ENCODE measurements around the gene MGST2.

Gene MGST2

GRCh38 chr4:139704915-139705485 is 39.4 kb downstream of the MGST2 start:
- DNase-seq (ENCODE audit: low spot score): peak; percentile 43

- no peak for DNase-seq (ENCODE audit: low spot score)
Observed at GRCh38 chr4:139709660-139710059, 44.0 kb downstream of the MGST2 start.

GRCh38 chr4:139710073-139710472 is 44.5 kb downstream of the MGST2 start:
- no peak for DNase-seq (ENCODE audit: low spot score)

GRCh38 chr4:139711461-139711860 is 45.8 kb downstream of the MGST2 start:
- peak; percentile 25 for DNase-seq (ENCODE audit: low spot score)

GRCh38 chr4:139712882-139713281 is 47.3 kb downstream of the MGST2 start:
- no peak for DNase-seq (ENCODE audit: low spot score)

GRCh38 chr4:139715746-139716391 is 50.2 kb downstream of the MGST2 start:
- DNase-seq (ENCODE audit: low spot score): no peak

- no peak for DNase-seq (ENCODE audit: low spot score)
Observed at GRCh38 chr4:139718358-139718757, 52.7 kb downstream of the MGST2 start.

GRCh38 chr4:139718833-139719232 is 53.2 kb downstream of the MGST2 start:
- no peak for DNase-seq (ENCODE audit: low spot score)

- no peak for DNase-seq (ENCODE audit: low spot score)
Observed at GRCh38 chr4:139719381-139720101, 53.9 kb downstream of the MGST2 start.

GRCh38 chr4:139720806-139721205 is 55.2 kb downstream of the MGST2 start:
- no peak for DNase-seq (ENCODE audit: low spot score)

GRCh38 chr4:139721789-139722188 is 56.2 kb downstream of the MGST2 start:
- DNase-seq (ENCODE audit: low spot score): no peak

- no peak for DNase-seq (ENCODE audit: low spot score)
Observed at GRCh38 chr4:139725236-139725635, 59.6 kb downstream of the MGST2 start.

GRCh38 chr4:139726615-139727014 is 61.0 kb downstream of the MGST2 start:
- DNase-seq (ENCODE audit: low spot score): no peak

- DNase-seq (ENCODE audit: low spot score): no peak
Observed at GRCh38 chr4:139728146-139728545, 62.5 kb downstream of the MGST2 start.

- DNase-seq (ENCODE audit: low spot score): no peak
Observed at GRCh38 chr4:139728840-139729239, 63.2 kb downstream of the MGST2 start.

- no peak for DNase-seq (ENCODE audit: low spot score)
Observed at GRCh38 chr4:139732991-139733570, 67.5 kb downstream of the MGST2 start.

GRCh38 chr4:139734201-139734874 is 68.7 kb downstream of the MGST2 start:
- DNase-seq (ENCODE audit: low spot score): no peak

- peak; percentile 62 for DNase-seq (ENCODE audit: low spot score)
Observed at GRCh38 chr4:139734875-139735380, 69.3 kb downstream of the MGST2 start.

GRCh38 chr4:139735381-139736273 is 70.0 kb downstream of the MGST2 start:
- DNase-seq (ENCODE audit: low spot score): peak; percentile 37

GRCh38 chr4:139736274-139736660 is 70.6 kb downstream of the MGST2 start:
- peak; percentile 18 for DNase-seq (ENCODE audit: low spot score)

GRCh38 chr4:139736661-139737060 is 71.0 kb downstream of the MGST2 start:
- no peak for DNase-seq (ENCODE audit: low spot score)

Data from kidney capillary endothelial cell (primary cell).